HL-60 (cell line): ENCODE data around the gene ADAM33.

Source experiments
- CTCF ChIP-seq: IDR thresholded peaks from one replicate; pipeline ENCODE4 v1.5.1; 2011; ENCODE audit warnings: low read length, control low read depth, inconsistent platforms; ENCODE audit not compliant: insufficient read depth
- GABPA ChIP-seq: IDR thresholded peaks from 2 replicates; pipeline ENCODE4 v1.6.1; 2012; ENCODE audit warnings: low read depth
- POLR2AphosphoS5 ChIP-seq: IDR thresholded peaks from 2 replicates; pipeline ENCODE4 v1.6.1; 2012; ENCODE audit warnings: low read depth
- SPI1 ChIP-seq: IDR thresholded peaks from 2 replicates; pipeline ENCODE4 v1.6.1; 2012; ENCODE audit warnings: low read depth, mild to moderate bottlenecking, borderline replicate concordance
- TF ChIP-seq, protein P1 (sequence below): IDR thresholded peaks from 2 replicates; pipeline ENCODE4 v1.6.1; 2012; ENCODE audit warnings: low read depth; ENCODE audit not compliant: insufficient replicate concordance

DNA sequence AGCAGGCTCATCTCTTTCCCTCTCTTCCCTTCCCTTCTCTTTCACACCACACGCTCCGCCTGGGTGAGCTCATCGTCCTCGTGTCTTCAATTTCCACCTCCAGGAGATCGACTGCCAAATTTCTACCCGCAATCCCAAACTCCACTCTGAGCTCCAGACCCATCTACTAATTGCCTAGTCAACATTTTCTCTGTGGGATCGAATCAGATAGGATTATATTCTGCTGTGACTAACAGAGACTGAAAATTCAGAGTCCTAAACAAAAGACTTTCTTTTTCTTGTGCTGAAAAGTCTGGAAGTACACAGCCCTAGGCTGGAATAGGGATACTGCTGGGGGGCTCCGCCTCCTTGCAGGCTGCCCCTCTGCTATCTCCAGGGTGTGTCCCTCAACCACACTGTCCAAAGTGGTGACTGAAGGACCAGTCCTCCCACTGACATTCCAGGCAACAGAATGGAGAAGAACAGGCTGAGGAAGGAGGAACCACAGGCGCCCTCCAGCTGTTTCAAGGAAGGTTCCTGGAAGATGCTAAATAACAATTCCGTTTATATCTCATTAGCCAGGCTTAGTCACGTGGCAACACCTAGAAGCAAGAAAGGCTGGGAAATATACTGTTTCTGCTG, 45.7 kb upstream of the ADAM33 start:
- TF ChIP-seq CTCF (no peak), POLR2AphosphoS5 (no peak), SPI1 (no peak), GABPA (no peak)
- TF ChIP-seq, protein P1, sequence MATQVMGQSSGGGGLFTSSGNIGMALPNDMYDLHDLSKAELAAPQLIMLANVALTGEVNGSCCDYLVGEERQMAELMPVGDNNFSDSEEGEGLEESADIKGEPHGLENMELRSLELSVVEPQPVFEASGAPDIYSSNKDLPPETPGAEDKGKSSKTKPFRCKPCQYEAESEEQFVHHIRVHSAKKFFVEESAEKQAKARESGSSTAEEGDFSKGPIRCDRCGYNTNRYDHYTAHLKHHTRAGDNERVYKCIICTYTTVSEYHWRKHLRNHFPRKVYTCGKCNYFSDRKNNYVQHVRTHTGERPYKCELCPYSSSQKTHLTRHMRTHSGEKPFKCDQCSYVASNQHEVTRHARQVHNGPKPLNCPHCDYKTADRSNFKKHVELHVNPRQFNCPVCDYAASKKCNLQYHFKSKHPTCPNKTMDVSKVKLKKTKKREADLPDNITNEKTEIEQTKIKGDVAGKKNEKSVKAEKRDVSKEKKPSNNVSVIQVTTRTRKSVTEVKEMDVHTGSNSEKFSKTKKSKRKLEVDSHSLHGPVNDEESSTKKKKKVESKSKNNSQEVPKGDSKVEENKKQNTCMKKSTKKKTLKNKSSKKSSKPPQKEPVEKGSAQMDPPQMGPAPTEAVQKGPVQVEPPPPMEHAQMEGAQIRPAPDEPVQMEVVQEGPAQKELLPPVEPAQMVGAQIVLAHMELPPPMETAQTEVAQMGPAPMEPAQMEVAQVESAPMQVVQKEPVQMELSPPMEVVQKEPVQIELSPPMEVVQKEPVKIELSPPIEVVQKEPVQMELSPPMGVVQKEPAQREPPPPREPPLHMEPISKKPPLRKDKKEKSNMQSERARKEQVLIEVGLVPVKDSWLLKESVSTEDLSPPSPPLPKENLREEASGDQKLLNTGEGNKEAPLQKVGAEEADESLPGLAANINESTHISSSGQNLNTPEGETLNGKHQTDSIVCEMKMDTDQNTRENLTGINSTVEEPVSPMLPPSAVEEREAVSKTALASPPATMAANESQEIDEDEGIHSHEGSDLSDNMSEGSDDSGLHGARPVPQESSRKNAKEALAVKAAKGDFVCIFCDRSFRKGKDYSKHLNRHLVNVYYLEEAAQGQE = no peak
